SK-N-SH (cell line): ENCODE measurements around the gene DOK4. TPM values are rescaled to one million over a fixed set of nuclear protein-coding genes. Genes with fewer than 3 reads are reported as not detected.

Source experiments
- CTCF ChIA-PET: fragments of 300-600, 350-600 bp; formaldehyde crosslinking; extraction: SDS; loops from one replicate; lab custom pipeline; 2021; lab: Yijun Ruan, JAX
- POLR2A ChIA-PET: fragments of 350-600 bp; sonication (Branson Sonifier 250); formaldehyde crosslinking; extraction: SDS; loops from one replicate; lab custom pipeline; 2020; ENCODE audit warnings: antibody characterized with exemption, inconsistent platforms; lab: Yijun Ruan, JAX
- DNase-seq: peaks from one replicate; pipeline ENCODE4 v3.0.0; 2012
- H2AFZ ChIP-seq: fragments of 200-600 bp; sonication (generic); 2 replicates; pipeline ENCODE4 v1.8.1; 2016; ENCODE audit warnings: antibody characterized with exemption, mild to moderate bottlenecking, low read depth
- H3F3A ChIP-seq: fragments of 200-600 bp; sonication (generic); replicated peaks from 2 replicates; pipeline ENCODE3; 2016; ENCODE audit warnings: antibody characterized with exemption, mild to moderate bottlenecking; ENCODE audit not compliant: insufficient read depth
- H3K27ac ChIP-seq, 2 experiments: fragments of 200-500 bp in 1 of 2; fragments of 200-600 bp in 1 of 2; sonication (Bioruptor generic) in 1 of 2; sonication (generic), shearing (Covaris generic) in 1 of 2; 2 replicates each; pipeline versions ENCODE4 v1.5.1 to v1.6.1; 2014 to 2016; ENCODE audit warnings: low read depth in 2 of 2, inconsistent platforms in 1 of 2, low read length in 1 of 2, mild to moderate bottlenecking in 1 of 2, mixed read lengths in 1 of 2
- H3K27me3 ChIP-seq: fragments of 200-600 bp; sonication (generic), shearing (Covaris generic); 2 replicates; pipeline ENCODE4 v1.6.1; 2016; ENCODE audit warnings: mixed run types; ENCODE audit not compliant: insufficient read depth
- H3K36me3 ChIP-seq, 2 experiments: fragments of 200-500 bp in 1 of 2; fragments of 200-600 bp in 1 of 2; sonication (Bioruptor generic) in 1 of 2; sonication (generic) in 1 of 2; replicated peaks in 1 of 2; 2 replicates each; pipeline versions ENCODE3 to v1.5.1; 2014 to 2016; ENCODE audit warnings: low read length in 1 of 2, mild to moderate bottlenecking in 1 of 2; ENCODE audit not compliant: insufficient read depth in 2 of 2, control insufficient read depth in 1 of 2
- H3K4me1 ChIP-seq, 2 experiments: fragments of 200-500 bp in 1 of 2; fragments of 200-600 bp in 1 of 2; sonication (Bioruptor generic) in 1 of 2; sonication (generic), shearing (Covaris generic) in 1 of 2; 2 replicates each; pipeline versions ENCODE4 v1.5.1 to v1.6.1; 2014 to 2016; ENCODE audit warnings: low read depth in 1 of 2, low read length in 1 of 2, mixed run types in 1 of 2; ENCODE audit not compliant: insufficient read depth in 2 of 2, control insufficient read depth in 1 of 2
- H3K4me2 ChIP-seq: fragments of 200-600 bp; sonication (generic), shearing (Covaris generic); 2 replicates; pipeline ENCODE4 v1.6.1; 2017; ENCODE audit warnings: mixed run types
- H3K4me3 ChIP-seq, 2 experiments: fragments of 200-500 bp in 1 of 2; fragments of 200-600 bp in 1 of 2; sonication (Bioruptor generic) in 1 of 2; sonication (generic), shearing (Covaris generic) in 1 of 2; 2 replicates each; pipeline versions ENCODE4 v1.5.1 to v1.8.1; 2014 to 2016; ENCODE audit warnings: low read depth in 2 of 2, inconsistent platforms in 1 of 2, low read length in 1 of 2, mild to moderate bottlenecking in 1 of 2, mixed read lengths in 1 of 2, moderate library complexity in 1 of 2
- H3K79me2 ChIP-seq: fragments of 200-600 bp; sonication (generic); 2 replicates; pipeline ENCODE4 v1.8.1; 2017; ENCODE audit warnings: mild to moderate bottlenecking; ENCODE audit not compliant: insufficient read depth
- H3K9ac ChIP-seq: fragments of 200-600 bp; sonication (generic); 2 replicates; pipeline ENCODE4 v1.6.1; 2017; ENCODE audit warnings: mixed run types
- H3K9me2 ChIP-seq: fragments of 200-600 bp; sonication (generic); 2 replicates; pipeline ENCODE4 v1.6.1; 2017; ENCODE audit warnings: mixed run types
- H3K9me3 ChIP-seq: fragments of 200-600 bp; sonication (generic); 2 replicates; pipeline ENCODE4 v1.6.1; 2017; ENCODE audit warnings: mixed run types, mild to moderate bottlenecking, moderate library complexity
- H4K20me1 ChIP-seq: fragments of 200-600 bp; sonication (generic); 2 replicates; pipeline ENCODE4 v1.6.1; 2017; ENCODE audit warnings: mild to moderate bottlenecking, mixed run types; ENCODE audit not compliant: insufficient read depth
- CHD2 ChIP-seq: fragments of 150-350 bp; IDR thresholded peaks from 2 replicates; pipeline ENCODE4 v1.6.1; 2018; ENCODE audit warnings: low read length; ENCODE audit not compliant: partially characterized antibody
- ELF1 ChIP-seq: IDR thresholded peaks from 2 replicates; pipeline ENCODE4 v1.4.0; 2012
- EP300 ChIP-seq, 2 experiments: IDR thresholded peaks; 2 replicates each; pipeline versions ENCODE4 v1.4.0 to v1.6.1; 2012; ENCODE audit warnings: borderline replicate concordance in 1 of 2, low read depth in 1 of 2, low read length in 1 of 2
- EZH2phosphoT487 ChIP-seq: fragments of 200-600 bp; sonication (generic); IDR thresholded peaks from 2 replicates; pipeline ENCODE4 v1.6.1; 2017; ENCODE audit warnings: low read depth, mixed run types, mild to moderate bottlenecking, antibody characterized with exemption, moderate library complexity, borderline replicate concordance
- FOSL2 ChIP-seq: IDR thresholded peaks from 2 replicates; pipeline ENCODE4 v1.4.0; 2012; ENCODE audit warnings: low read depth, mild to moderate bottlenecking, moderate library complexity, borderline replicate concordance
- FOXJ3 ChIP-seq: sonication (generic); formaldehyde crosslinking; IDR thresholded peaks from 2 replicates; pipeline ENCODE4 v1.5.1; 2020; ENCODE audit warnings: mild to moderate bottlenecking, missing genetic modification reagents
- GABPA ChIP-seq: IDR thresholded peaks from 2 replicates; pipeline ENCODE4 v1.4.0; 2012; ENCODE audit warnings: low read depth, mild to moderate bottlenecking
- MEF2A ChIP-seq: IDR thresholded peaks from 2 replicates; pipeline ENCODE4 v1.4.0; 2012; ENCODE audit warnings: low read depth, borderline replicate concordance
- NFIC ChIP-seq: IDR thresholded peaks from 2 replicates; pipeline ENCODE4 v1.4.0; 2012; ENCODE audit warnings: borderline replicate concordance
- NRF1 ChIP-seq: IDR thresholded peaks from 2 replicates; pipeline ENCODE4 v1.6.1; 2012; ENCODE audit warnings: low read depth, mild to moderate bottlenecking, low read length
- POLR2AphosphoS5 ChIP-seq: IDR thresholded peaks from 2 replicates; pipeline ENCODE4 v1.6.1; 2012; ENCODE audit warnings: low read depth, low read length
- REST ChIP-seq: IDR thresholded peaks from 2 replicates; pipeline ENCODE4 v1.6.1; 2012; ENCODE audit warnings: mild to moderate bottlenecking, low read depth, low read length, moderate library complexity
- RFX5 ChIP-seq: IDR thresholded peaks from 2 replicates; pipeline ENCODE4 v1.6.1; 2012; ENCODE audit warnings: mild to moderate bottlenecking, improper control_type of control experiment, low read length
- SIN3A ChIP-seq: IDR thresholded peaks from 2 replicates; pipeline ENCODE4 v1.6.1; 2012; ENCODE audit warnings: low read depth, mild to moderate bottlenecking, low read length, moderate library complexity, borderline replicate concordance
- TAF1 ChIP-seq: IDR thresholded peaks from 2 replicates; pipeline ENCODE4 v1.6.1; 2012; ENCODE audit warnings: low read depth, mild to moderate bottlenecking, low read length, moderate library complexity, borderline replicate concordance
- TCF12 ChIP-seq: IDR thresholded peaks from 2 replicates; pipeline ENCODE4 v1.4.0; 2012
- USF1 ChIP-seq: IDR thresholded peaks from 2 replicates; pipeline ENCODE4 v1.4.0; 2012; ENCODE audit warnings: low read depth, borderline replicate concordance
- polyA plus RNA-seq, 3 experiments: library from polyadenylated mRNA; depleted of rRNA; stranded (reverse); fragments of >200 nt; gene quantifications; 2 replicates each; pipeline ENCODE4 v1.2.3, GENCODE V29; 2012
- TF ChIP-seq, protein P1 (sequence below): fragments of 200-600 bp; sonication (generic); IDR thresholded peaks from 2 replicates; pipeline ENCODE4 v1.6.1; 2017; ENCODE audit warnings: antibody characterized with exemption, mild to moderate bottlenecking, moderate library complexity
- TF ChIP-seq, protein P2 (sequence below): IDR thresholded peaks from 2 replicates; pipeline ENCODE4; 2012

Gene DOK4
- polyA plus RNA-seq, 1 of the 3 experiments (the other 2 are of a cell fraction): 28.4 TPM

DNA sequence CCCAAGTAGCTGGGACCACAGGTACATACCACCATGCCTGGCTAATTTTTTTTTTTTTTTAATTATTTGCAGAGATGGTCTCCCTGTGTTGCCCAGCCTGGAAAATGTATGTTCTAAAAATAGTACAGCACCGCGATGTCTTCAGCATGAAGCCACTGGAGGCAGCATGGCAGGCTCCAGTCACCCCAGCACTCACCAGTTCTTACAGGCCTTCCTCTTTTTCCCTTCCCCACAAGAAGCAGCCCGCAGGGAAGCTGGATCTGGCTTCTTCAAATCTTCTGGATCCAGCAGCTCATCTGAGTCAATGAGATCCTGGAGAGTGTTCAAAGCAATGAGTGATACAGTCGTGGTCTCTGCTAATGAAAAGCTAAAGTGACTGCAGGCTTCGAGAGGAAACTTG lies 55.3 kb downstream of the DOK4 start (continued):
- no peak for TF ChIP-seq POLR2AphosphoS5

- POLR2A ChIA-PET: no interaction called here
- TF ChIP-seq MEF2A (no peak), EP300 (IDR thresholded peaks at IDR 0.05; ENCODE audit: borderline replicate concordance in 1 of 2, low read depth in 1 of 2, low read length in 1 of 2) (no peak), SIN3A (no peak), EZH2phosphoT487 (no peak), NRF1 (no peak), FOXJ3 (CRISPR knock-in tag) (no peak), REST (no peak), USF1 (no peak), ELF1 (no peak), RFX5 (no peak), TCF12 (no peak), CHD2 (no peak), FOSL2 (no peak), NFIC (no peak), TAF1 (no peak), GABPA (no peak)
- TF ChIP-seq, protein P1, sequence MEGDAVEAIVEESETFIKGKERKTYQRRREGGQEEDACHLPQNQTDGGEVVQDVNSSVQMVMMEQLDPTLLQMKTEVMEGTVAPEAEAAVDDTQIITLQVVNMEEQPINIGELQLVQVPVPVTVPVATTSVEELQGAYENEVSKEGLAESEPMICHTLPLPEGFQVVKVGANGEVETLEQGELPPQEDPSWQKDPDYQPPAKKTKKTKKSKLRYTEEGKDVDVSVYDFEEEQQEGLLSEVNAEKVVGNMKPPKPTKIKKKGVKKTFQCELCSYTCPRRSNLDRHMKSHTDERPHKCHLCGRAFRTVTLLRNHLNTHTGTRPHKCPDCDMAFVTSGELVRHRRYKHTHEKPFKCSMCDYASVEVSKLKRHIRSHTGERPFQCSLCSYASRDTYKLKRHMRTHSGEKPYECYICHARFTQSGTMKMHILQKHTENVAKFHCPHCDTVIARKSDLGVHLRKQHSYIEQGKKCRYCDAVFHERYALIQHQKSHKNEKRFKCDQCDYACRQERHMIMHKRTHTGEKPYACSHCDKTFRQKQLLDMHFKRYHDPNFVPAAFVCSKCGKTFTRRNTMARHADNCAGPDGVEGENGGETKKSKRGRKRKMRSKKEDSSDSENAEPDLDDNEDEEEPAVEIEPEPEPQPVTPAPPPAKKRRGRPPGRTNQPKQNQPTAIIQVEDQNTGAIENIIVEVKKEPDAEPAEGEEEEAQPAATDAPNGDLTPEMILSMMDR: no peak
- TF ChIP-seq, protein P2, sequence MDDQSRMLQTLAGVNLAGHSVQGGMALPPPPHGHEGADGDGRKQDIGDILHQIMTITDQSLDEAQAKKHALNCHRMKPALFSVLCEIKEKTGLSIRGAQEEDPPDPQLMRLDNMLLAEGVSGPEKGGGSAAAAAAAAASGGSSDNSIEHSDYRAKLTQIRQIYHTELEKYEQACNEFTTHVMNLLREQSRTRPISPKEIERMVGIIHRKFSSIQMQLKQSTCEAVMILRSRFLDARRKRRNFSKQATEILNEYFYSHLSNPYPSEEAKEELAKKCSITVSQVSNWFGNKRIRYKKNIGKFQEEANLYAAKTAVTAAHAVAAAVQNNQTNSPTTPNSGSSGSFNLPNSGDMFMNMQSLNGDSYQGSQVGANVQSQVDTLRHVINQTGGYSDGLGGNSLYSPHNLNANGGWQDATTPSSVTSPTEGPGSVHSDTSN: no peak
Measured at GRCh38 chr16:57427824-57428223, 58.5 kb downstream of the DOK4 start.

More at GRCh38 chr16:57427824-57428223, 58.5 kb downstream of the DOK4 start:
- Histone ChIP-seq H3K27me3 (no peaks in the 10 kb centered on the region), H4K20me1 (no peaks in the 10 kb centered on the region), H3K4me1 (no peaks in the 10 kb centered on the region), H2AFZ (no peak overlapping the region), H3K27ac (no peak overlapping the region), H3K9ac (no peak overlapping the region), H3K9me2 (no peaks in the 10 kb centered on the region), H3K9me3 (no peaks in the 10 kb centered on the region), H3K4me2 (no peak overlapping the region), H3K36me3 (peaks cover 34 to 43% of the 10 kb centered on the region in 2 experiments), H3K79me2 (no peaks in the 10 kb centered on the region), H3K4me3 (no peak overlapping the region), H3F3A (no peaks in the 10 kb centered on the region)
- CTCF ChIA-PET: no interaction called here
- DNase-seq: no peak
